GM10266 (cell line): ENCODE results near the gene PCDH18.

Experiments used
- DNase-seq: peaks from one replicate; pipeline ENCODE4 v3.0.0; 2012; ENCODE audit errors: extremely low spot score
- CTCF ChIP-seq: IDR thresholded peaks from 2 replicates; pipeline ENCODE4 v1.5.1; 2012; ENCODE audit warnings: mild to moderate bottlenecking, low read depth; ENCODE audit not compliant: control insufficient read depth, insufficient read depth; ENCODE audit errors: missing control alignments

The PCDH18 gene

DNA sequence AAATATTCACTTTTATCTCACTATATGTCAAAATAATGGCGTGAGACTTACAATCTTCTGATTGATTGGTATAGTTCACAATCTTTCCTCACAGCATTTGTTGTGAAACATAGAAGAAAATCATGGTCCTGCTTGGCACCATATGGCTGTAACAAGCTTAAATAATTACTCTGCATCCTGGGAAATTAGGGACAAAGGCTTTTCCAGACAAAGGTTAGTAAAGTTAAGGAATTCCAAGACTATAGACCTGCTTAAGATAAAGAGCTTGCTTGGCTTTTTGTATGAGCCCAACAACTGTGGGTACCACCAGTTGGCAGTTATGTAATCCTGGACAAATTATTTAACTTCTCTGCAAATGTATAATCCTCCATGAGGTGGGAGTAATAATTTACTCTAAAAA lies 3.4 kb upstream of the PCDH18 start:
- TF ChIP-seq CTCF: no peak
- no peak for DNase-seq

- TF ChIP-seq CTCF: no peak
- no peak for DNase-seq
These were observed 2.2 kb upstream of the PCDH18 start for GRCh38 chr4:137534516-137534915.

- no peak for TF ChIP-seq CTCF
These were observed 1.6 kb upstream of the PCDH18 start for GRCh38 chr4:137533855-137534254.

DNA sequence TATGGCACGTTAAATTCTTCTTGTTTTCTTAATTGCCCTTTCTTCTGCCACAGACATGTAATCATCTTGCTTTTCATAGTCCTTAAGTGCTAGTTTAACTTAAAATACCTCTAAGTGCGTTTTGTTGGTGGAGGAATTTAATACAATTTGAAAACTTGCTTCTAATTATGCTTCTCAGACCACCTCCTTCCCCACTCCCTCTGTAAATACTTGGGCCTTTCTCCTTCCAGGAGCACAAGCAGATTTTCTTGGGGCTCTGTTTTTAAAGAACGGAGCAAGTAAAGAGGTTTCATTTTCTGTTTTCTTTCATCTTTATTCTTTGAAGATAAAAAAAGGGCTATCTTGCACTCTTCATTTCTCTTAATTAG lies 559 bp upstream of the PCDH18 start:
- peak; percentile 5 for DNase-seq
- TF ChIP-seq CTCF: no peak

More at GRCh38 chr4:137533855-137534254, 1.6 kb upstream of the PCDH18 start:
- no peak for DNase-seq

GRCh38 chr4:137531168-137531985 lies 917 bp downstream of the PCDH18 start:
- no peak for DNase-seq
- no peak for TF ChIP-seq CTCF

- TF ChIP-seq CTCF: no peak
- DNase-seq: no peak
These were observed 2.1 kb downstream of the PCDH18 start for GRCh38 chr4:137530176-137530575.

GRCh38 chr4:137529432-137529831 lies 2.9 kb downstream of the PCDH18 start:
- TF ChIP-seq CTCF: no peak

More at GRCh38 chr4:137529432-137529831, 2.9 kb downstream of the PCDH18 start:
- DNase-seq: no peak
